Measurements from ENCODE around the gene UFD1. TPM values are rescaled to one million over a fixed set of nuclear protein-coding genes. Genes with fewer than 3 reads are reported as not detected.

The UFD1 gene
- total and polyA plus RNA-seq, 2 of the 4 experiments (the other 2 are of a cell fraction): 149 to 152 TPM

- Histone ChIP-seq H3K23ac (ENCODE audit: low read depth, low read length) (peak overlapping the region; percentile 89), H3K4ac (ENCODE audit: low read depth, low read length) (peak overlapping the region; percentile 55), H3K36me3 (ENCODE audit: control insufficient read depth, insufficient read depth, low read length) (peaks cover 19% of the 10 kb centered on the region), H3K4me3 (ENCODE audit: insufficient read depth, low read depth, low read length) (peak overlapping the region; percentile 87), H2AK9ac (replicated peaks; ENCODE audit: low read depth, low read length, poor library complexity) (peak overlapping the region; percentile 77), H2BK20ac (ENCODE audit: low read depth, low read length) (no peak overlapping the region), H3K9ac (ENCODE audit: low read depth, low read length) (peak overlapping the region; percentile 95), H3K9me3 (ENCODE audit: control insufficient read depth, insufficient read depth, low read length) (no peaks in the 10 kb centered on the region), H4K8ac (ENCODE audit: low read depth in 2 of 2, low read length in 2 of 2) (peak overlapping the region; percentile 72 to 76; a peak in 3 of 4 replicates), H4K5ac (ENCODE audit: low read depth, low read length) (peak overlapping the region; percentile 51; the same call in 1 of the 2 replicates), H3K4me2 (ENCODE audit: low read depth, low read length) (peak overlapping the region; percentile 99), H3K27ac (ENCODE audit: insufficient read depth, low read length) (peak overlapping the region; percentile 95), H4K20me1 (ENCODE audit: insufficient read depth, low read length) (peaks cover 32% of the 10 kb centered on the region), H2AFZ (replicated peaks; ENCODE audit: low read length, poor library complexity) (peak overlapping the region; percentile 97), H3K79me1 (ENCODE audit: low read depth in 1 of 2, low read length in 2 of 2) (peaks cover 24 to 57% of the 10 kb centered on the region in 2 experiments), H3K56ac (ENCODE audit: extremely low read depth, insufficient read depth, low read length) (peak overlapping the region; percentile 52), H2BK5ac (ENCODE audit: low read depth, low read length, poor library complexity, severe bottlenecking) (peak overlapping the region; percentile 72), H4K91ac (ENCODE audit: insufficient read depth, low read depth, low read length) (peak overlapping the region; percentile 85), H3K18ac (ENCODE audit: low read depth, low read length) (peak overlapping the region; percentile 69; the same call in 1 of the 2 replicates), H3K9me1 (ENCODE audit: insufficient read depth, low read length) (no peaks in the 10 kb centered on the region; the same call in 1 of the 2 replicates), H2BK120ac (ENCODE audit: low read depth, low read length) (no peak overlapping the region), H3K14ac (replicated peaks; ENCODE audit: low read depth, low read length) (peak overlapping the region; percentile 62), H3K27me3 (ENCODE audit: control insufficient read depth, insufficient read depth, low read length) (no peaks in the 10 kb centered on the region), H2AK5ac (ENCODE audit: low read depth, low read length) (peak overlapping the region; percentile 83), H3K4me1 (ENCODE audit: control insufficient read depth, insufficient read depth, low read length) (no peaks in the 10 kb centered on the region; the same call in none of the 2 replicates), H2BK15ac (ENCODE audit: low read depth, low read length) (no peak overlapping the region; the same call in 2 of the 3 replicates)
- TF ChIP-seq NFE2L2 (IDR thresholded peaks at IDR 0.05; ENCODE audit: low read depth, low read length): no peak
- no peak for TF ChIP-seq CEBPB (IDR thresholded peaks at IDR 0.05; ENCODE audit: low read depth, low read length)
- no peak for TF ChIP-seq MXI1 (IDR thresholded peaks at IDR 0.05; ENCODE audit: borderline replicate concordance, low read depth, low read length)
- no peak for TF ChIP-seq POLR2A (IDR thresholded peaks at IDR 0.05; ENCODE audit: low read depth, low read length)
- TF ChIP-seq CHD1 (IDR thresholded peaks at IDR 0.05; ENCODE audit: low read depth, low read length): no peak
- TF ChIP-seq RAD21 (IDR thresholded peaks at IDR 0.05; ENCODE audit: low read length): no peak
- no peak for TF ChIP-seq CTCF (conservative IDR thresholded peaks at IDR 0.05; ENCODE audit: low read depth, low read length)
- TF ChIP-seq ELK1 (IDR thresholded peaks at IDR 0.05; ENCODE audit: borderline replicate concordance, low read depth, low read length): no peak
- no peak for TF ChIP-seq USF2 (IDR thresholded peaks at IDR 0.05; ENCODE audit: low read depth, low read length)
- no peak for TF ChIP-seq RFX5 (IDR thresholded peaks at IDR 0.05; ENCODE audit: low read depth, low read length)
- no peak for TF ChIP-seq MAFK (IDR thresholded peaks at IDR 0.05; ENCODE audit: low read depth, low read length)
- CTCF ChIA-PET: interaction anchor here (1.3 kb wide), 1 partner anchor 77 kb away, joined by 3 read pairs; no protein-coding TSS in a partner anchor
- no peak for DNase-seq
- in situ Hi-C loops (cut with MboI; ENCODE audit: low sequenced_read_pairs): no loop called here
- no peak for ATAC-seq (ENCODE audit: low read depth)
- no TSS peak for BruUV-seq (replicated peaks)
- POLR2A ChIA-PET (ENCODE audit: unreplicated experiment): no interaction called here
- dilution Hi-C loops (cut with HindIII; ENCODE audit: low sequenced_read_pairs, unreplicated experiment): no loop called here
- intact Hi-C loops (cut with micrococcal nuclease): loop anchor here (2.0 to 5.0 kb wide), 3 partner anchors 154 to 299 kb away; partner anchors contain the start of genes CLTCL1 and SLC25A1
- 0% methylated on average over 15 of the region's 31 CpGs; no CpG with 5 or more reads in 1 of the 2 experiments for WGBS, 2 experiments (ENCODE audit: extremely low coverage in 2 of 2, insufficient read length in 1 of 2)
Observed at GRCh38 chr22:19478045-19478900, 720 bp downstream of the UFD1 start.
